IMR-90 (cell line): ENCODE measurements around the gene FAM43B. TPM values are rescaled to one million over a fixed set of nuclear protein-coding genes. Genes with fewer than 3 reads are reported as not detected.

Experiments used
- ATAC-seq: fragments of 200-7000 bp; cut with Tn5 transposase; 2 replicates; pipeline ENCODE4 v1.9.1; 2020; ENCODE audit warnings: low read depth, mild to moderate bottlenecking, moderate library complexity
- BruUV-seq: library from RNA; stranded (reverse); fragments of 400-500 nt; replicated peaks from 2 replicates; lab custom pipeline; 2021; lab: Mats Ljungman, UMichigan
- CTCF ChIA-PET: fragments of 300-600 bp; formaldehyde crosslinking; extraction: SDS; loops from one replicate; lab custom pipeline; 2021; ENCODE audit warnings: antibody characterized with exemption; lab: Yijun Ruan, JAX
- POLR2A ChIA-PET: fragments of 300-600 bp; sonication (Branson Sonifier 250); formaldehyde crosslinking; loops from one replicate; lab custom pipeline; 2022; ENCODE audit warnings: antibody characterized with exemption; ENCODE audit not compliant: unreplicated experiment; lab: Charles Lee
- DNase-seq: peaks from one replicate; pipeline ENCODE4 v3.0.0; 2013
- H2AFZ ChIP-seq: replicated peaks from 2 replicates; pipeline ENCODE3; 2013; ENCODE audit warnings: low read length, mild to moderate bottlenecking; ENCODE audit not compliant: poor library complexity
- H2AK5ac ChIP-seq: 2 replicates; pipeline ENCODE4 v1.6.1; 2013; ENCODE audit warnings: low read depth, low read length, inconsistent platforms
- H2AK9ac ChIP-seq: replicated peaks from 2 replicates; pipeline ENCODE3; 2013; ENCODE audit warnings: mild to moderate bottlenecking, low read depth, low read length, moderate library complexity; ENCODE audit not compliant: poor library complexity
- H2BK120ac ChIP-seq: 2 replicates; pipeline ENCODE4 v1.6.1; 2013; ENCODE audit warnings: low read depth, low read length, inconsistent platforms
- H2BK15ac ChIP-seq: 3 replicates; pipeline ENCODE4 v1.6.1; 2013; ENCODE audit warnings: low read depth, low read length, inconsistent platforms
- H2BK20ac ChIP-seq: 2 replicates; pipeline ENCODE4 v1.6.1; 2013; ENCODE audit warnings: low read depth, mild to moderate bottlenecking, inconsistent platforms, low read length, moderate library complexity
- H2BK5ac ChIP-seq: 2 replicates; pipeline ENCODE4 v1.6.1; 2013; ENCODE audit warnings: mild to moderate bottlenecking, low read depth, low read length, inconsistent platforms; ENCODE audit not compliant: poor library complexity, severe bottlenecking
- H3K14ac ChIP-seq: replicated peaks from 2 replicates; pipeline ENCODE4 v1.6.1; 2013; ENCODE audit warnings: low read depth, low read length, inconsistent platforms
- H3K18ac ChIP-seq: 2 replicates; pipeline ENCODE4 v1.6.1; 2013; ENCODE audit warnings: low read depth, low read length, control low read depth
- H3K23ac ChIP-seq: 2 replicates; pipeline ENCODE4 v1.6.1; 2013; ENCODE audit warnings: low read depth, low read length, inconsistent platforms
- H3K27ac ChIP-seq: 2 replicates; pipeline ENCODE4 v1.5.1; 2013; ENCODE audit warnings: mild to moderate bottlenecking, control low read depth, low read length; ENCODE audit not compliant: insufficient read depth
- H3K27me3 ChIP-seq: 2 replicates; pipeline ENCODE4 v1.6.1; 2013; ENCODE audit warnings: low read length; ENCODE audit not compliant: control insufficient read depth, insufficient read depth
- H3K36me3 ChIP-seq: 2 replicates; pipeline ENCODE4 v1.6.1; 2013; ENCODE audit warnings: low read length, mixed read lengths; ENCODE audit not compliant: control insufficient read depth, insufficient read depth
- H3K4ac ChIP-seq: 2 replicates; pipeline ENCODE4 v1.6.1; 2013; ENCODE audit warnings: low read depth, low read length, inconsistent platforms
- H3K4me1 ChIP-seq: 2 replicates; pipeline ENCODE4 v1.6.1; 2013; ENCODE audit warnings: low read length, mixed read lengths; ENCODE audit not compliant: control insufficient read depth, insufficient read depth
- H3K4me2 ChIP-seq: 2 replicates; pipeline ENCODE4 v1.6.1; 2013; ENCODE audit warnings: low read depth, mild to moderate bottlenecking, control low read depth, low read length, moderate library complexity
- H3K4me3 ChIP-seq: 2 replicates; pipeline ENCODE4 v1.5.1; 2013; ENCODE audit warnings: low read depth, mild to moderate bottlenecking, control low read depth, low read length, moderate library complexity; ENCODE audit not compliant: insufficient read depth
- H3K56ac ChIP-seq: 2 replicates; pipeline ENCODE4 v1.6.1; 2013; ENCODE audit warnings: low read length, inconsistent platforms; ENCODE audit not compliant: insufficient read depth; ENCODE audit errors: extremely low read depth
- H3K79me1 ChIP-seq, 2 experiments: 2 replicates each; pipeline ENCODE4 v1.6.1; 2013; ENCODE audit warnings: low read length in 2 of 2, inconsistent platforms in 1 of 2, low read depth in 1 of 2
- H3K9ac ChIP-seq: 2 replicates; pipeline ENCODE4 v1.6.1; 2013; ENCODE audit warnings: low read depth, low read length, control low read depth
- H3K9me1 ChIP-seq: 2 replicates; pipeline ENCODE4 v1.6.1; 2013; ENCODE audit warnings: low read length, inconsistent platforms; ENCODE audit not compliant: insufficient read depth
- H3K9me3 ChIP-seq: 2 replicates; pipeline ENCODE4 v1.6.1; 2013; ENCODE audit warnings: low read length; ENCODE audit not compliant: control insufficient read depth, insufficient read depth
- H4K20me1 ChIP-seq: 2 replicates; pipeline ENCODE4 v1.6.1; 2013; ENCODE audit warnings: low read length, inconsistent platforms; ENCODE audit not compliant: insufficient read depth
- H4K5ac ChIP-seq: 2 replicates; pipeline ENCODE4 v1.6.1; 2013; ENCODE audit warnings: mild to moderate bottlenecking, low read depth, low read length, control low read depth
- H4K8ac ChIP-seq, 2 experiments: 2 replicates each; pipeline ENCODE4 v1.6.1; 2013; ENCODE audit warnings: low read depth in 2 of 2, low read length in 2 of 2, control low read depth in 1 of 2, inconsistent platforms in 1 of 2
- H4K91ac ChIP-seq: 2 replicates; pipeline ENCODE4 v1.6.1; 2013; ENCODE audit warnings: low read depth, low read length, inconsistent platforms; ENCODE audit not compliant: insufficient read depth
- BHLHE40 ChIP-seq: fragments of 150-350 bp; IDR thresholded peaks from 2 replicates; pipeline ENCODE4 v1.6.1; 2016; ENCODE audit warnings: mild to moderate bottlenecking, low read depth, low read length
- CEBPB ChIP-seq: IDR thresholded peaks from 2 replicates; pipeline ENCODE4 v1.6.1; 2012; ENCODE audit warnings: low read depth, low read length, improper control_type of control experiment
- MAZ ChIP-seq: IDR thresholded peaks from 2 replicates; pipeline ENCODE4 v1.6.1; 2012; ENCODE audit warnings: low read depth, mild to moderate bottlenecking, low read length, improper control_type of control experiment, moderate library complexity, borderline replicate concordance
- POLR2A ChIP-seq: IDR thresholded peaks from 2 replicates; pipeline ENCODE4 v1.6.1; 2012; ENCODE audit warnings: mild to moderate bottlenecking, low read depth, low read length
- RAD21 ChIP-seq: IDR thresholded peaks from 2 replicates; pipeline ENCODE4 v1.6.1; 2012; ENCODE audit warnings: low read length, improper control_type of control experiment
- SMC3 ChIP-seq: fragments of 150-350 bp; IDR thresholded peaks from 2 replicates; pipeline ENCODE4 v1.6.1; 2016; ENCODE audit warnings: low read depth, mild to moderate bottlenecking, antibody characterized with exemption, low read length, moderate library complexity
- WGBS, 2 experiments: methylation state at CpG; one replicate each; pipeline versions ENCODE4 v1.1.5 to v1.1.7; 2013; ENCODE audit warnings: missing lambda C conversion rate in 2 of 2; ENCODE audit not compliant: insufficient read length in 1 of 2; ENCODE audit errors: extremely low coverage in 2 of 2; 5-methylcytosine and 5-hydroxymethylcytosine counted together
- dilution Hi-C: fragments of 300-500 bp; cut with HindIII; formaldehyde crosslinking; loops from one replicate; pipeline ENCODE4 v1.14.3; 2018; ENCODE audit warnings: low sequenced_read_pairs; ENCODE audit not compliant: unreplicated experiment
- in situ Hi-C: fragments of 300-500 bp; cut with MboI; formaldehyde crosslinking; loops from 3 replicates; pipeline ENCODE4 v1.14.3; 2019; ENCODE audit warnings: low sequenced_read_pairs, inconsistent platforms, mixed read lengths
- intact Hi-C: fragments of 100-400 bp; cut with micrococcal nuclease; formaldehyde crosslinking; loops from 2 replicates; pipeline ENCODE4 v1.10.0; 2022
- polyA plus RNA-seq, 3 experiments: library from polyadenylated mRNA; depleted of rRNA; stranded (reverse); fragments of >200 nt; gene quantifications; 2 replicates each; pipeline ENCODE4 v1.2.3, GENCODE V29; 2012; ENCODE audit warnings: low replicate concordance in 1 of 3
- total RNA-seq: library from RNA; depleted of rRNA; stranded (reverse); fragments of >200 nt; gene quantifications from 2 replicates; pipeline ENCODE4 v1.2.3, GENCODE V29; 2012
- TF ChIP-seq, protein P1 (sequence below): conservative IDR thresholded peaks from 2 replicates; pipeline ENCODE4 v1.5.1; 2012; ENCODE audit warnings: mild to moderate bottlenecking, low read depth, low read length, improper control_type of control experiment
- TF ChIP-seq, protein P2 (sequence below): fragments of 150-350 bp; IDR thresholded peaks from 2 replicates; pipeline ENCODE4 v1.6.1; 2016; ENCODE audit warnings: low read depth, mild to moderate bottlenecking, low read length, moderate library complexity, borderline replicate concordance

The FAM43B gene
- total and polyA plus RNA-seq, 2 of the 4 experiments (the other 2 are of a cell fraction), result 0.05 TPM; not detected in 1

DNA sequence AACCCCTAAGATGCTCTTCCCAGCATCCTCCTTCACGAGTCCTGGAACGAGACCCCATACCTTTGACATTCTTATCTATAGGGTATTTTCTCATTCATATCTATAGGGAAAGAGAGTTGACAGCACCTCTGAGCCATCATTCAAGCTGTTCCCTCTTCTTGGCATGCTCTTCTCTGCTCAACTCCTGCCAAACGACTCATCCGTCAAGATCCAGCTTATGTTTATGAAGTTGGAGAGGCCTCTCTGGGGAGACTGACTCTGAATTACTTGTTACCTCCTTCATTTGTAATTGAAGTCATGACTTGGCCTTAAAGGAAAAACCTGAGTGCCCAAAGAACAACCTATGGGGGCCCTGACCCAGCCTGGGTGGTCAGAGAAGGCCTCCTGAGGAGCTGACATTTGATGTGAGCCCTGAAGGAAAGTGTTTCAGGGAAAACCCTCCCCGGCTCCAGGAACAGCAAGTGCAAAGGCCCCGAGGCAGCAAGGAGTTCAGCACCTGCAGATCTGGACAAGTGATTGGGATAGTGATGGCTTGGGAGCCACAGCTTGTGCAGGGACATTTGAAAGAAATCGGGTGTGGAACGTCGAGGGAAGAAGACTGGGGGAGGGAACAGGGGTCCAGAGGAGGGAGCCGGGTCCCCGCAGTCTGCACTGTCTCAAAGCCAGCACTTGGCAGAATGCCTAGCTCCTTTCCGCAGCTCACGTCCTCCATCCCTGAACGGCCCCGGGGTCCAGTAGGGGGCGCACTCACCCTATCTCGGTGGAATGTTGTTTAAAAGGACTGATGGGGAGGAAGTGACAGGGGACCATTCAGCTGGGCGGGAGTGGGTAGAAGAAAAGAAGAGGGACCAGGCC, 22.5 kb downstream of the FAM43B start:
- no peaks in the 10 kb centered on the region for H3K79me1 ChIP-seq
- no peak overlapping the region for H3K4me2 ChIP-seq
- H4K8ac ChIP-seq, result peak overlapping the region in 1 of 2 experiments; percentile 79; a peak in 1 of 4 replicates
- TF ChIP-seq, protein P1, sequence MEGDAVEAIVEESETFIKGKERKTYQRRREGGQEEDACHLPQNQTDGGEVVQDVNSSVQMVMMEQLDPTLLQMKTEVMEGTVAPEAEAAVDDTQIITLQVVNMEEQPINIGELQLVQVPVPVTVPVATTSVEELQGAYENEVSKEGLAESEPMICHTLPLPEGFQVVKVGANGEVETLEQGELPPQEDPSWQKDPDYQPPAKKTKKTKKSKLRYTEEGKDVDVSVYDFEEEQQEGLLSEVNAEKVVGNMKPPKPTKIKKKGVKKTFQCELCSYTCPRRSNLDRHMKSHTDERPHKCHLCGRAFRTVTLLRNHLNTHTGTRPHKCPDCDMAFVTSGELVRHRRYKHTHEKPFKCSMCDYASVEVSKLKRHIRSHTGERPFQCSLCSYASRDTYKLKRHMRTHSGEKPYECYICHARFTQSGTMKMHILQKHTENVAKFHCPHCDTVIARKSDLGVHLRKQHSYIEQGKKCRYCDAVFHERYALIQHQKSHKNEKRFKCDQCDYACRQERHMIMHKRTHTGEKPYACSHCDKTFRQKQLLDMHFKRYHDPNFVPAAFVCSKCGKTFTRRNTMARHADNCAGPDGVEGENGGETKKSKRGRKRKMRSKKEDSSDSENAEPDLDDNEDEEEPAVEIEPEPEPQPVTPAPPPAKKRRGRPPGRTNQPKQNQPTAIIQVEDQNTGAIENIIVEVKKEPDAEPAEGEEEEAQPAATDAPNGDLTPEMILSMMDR, result peak; percentile 93
- TF ChIP-seq BHLHE40, result no peak
- peak; percentile 39; the same call in 1 of the 2 replicates for TF ChIP-seq MAZ
- TF ChIP-seq, protein P2, sequence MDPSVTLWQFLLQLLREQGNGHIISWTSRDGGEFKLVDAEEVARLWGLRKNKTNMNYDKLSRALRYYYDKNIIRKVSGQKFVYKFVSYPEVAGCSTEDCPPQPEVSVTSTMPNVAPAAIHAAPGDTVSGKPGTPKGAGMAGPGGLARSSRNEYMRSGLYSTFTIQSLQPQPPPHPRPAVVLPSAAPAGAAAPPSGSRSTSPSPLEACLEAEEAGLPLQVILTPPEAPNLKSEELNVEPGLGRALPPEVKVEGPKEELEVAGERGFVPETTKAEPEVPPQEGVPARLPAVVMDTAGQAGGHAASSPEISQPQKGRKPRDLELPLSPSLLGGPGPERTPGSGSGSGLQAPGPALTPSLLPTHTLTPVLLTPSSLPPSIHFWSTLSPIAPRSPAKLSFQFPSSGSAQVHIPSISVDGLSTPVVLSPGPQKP, result no peak
- peak; percentile 90 for TF ChIP-seq RAD21
- TF ChIP-seq SMC3, result peak; percentile 90
- no peak for TF ChIP-seq CEBPB
- TF ChIP-seq POLR2A, result no peak
- peaks cover 20% of the 10 kb centered on the region for H3K27me3 ChIP-seq
- H3K14ac ChIP-seq, result no peak overlapping the region
- H4K20me1 ChIP-seq, result no peaks in the 10 kb centered on the region
- H4K91ac ChIP-seq, result no peak overlapping the region
- peaks cover 5% of the 10 kb centered on the region; the same call in 1 of the 2 replicates for H3K9me1 ChIP-seq
- no peak overlapping the region for H3K56ac ChIP-seq
- no peak overlapping the region for H3K4me3 ChIP-seq
- H2BK15ac ChIP-seq, result no peak overlapping the region
- 83% methylated on average over 2 of the region's 18 CpGs; no CpG with 5 or more reads in 1 of the 2 experiments for WGBS, 2 experiments
- in situ Hi-C loops (loop anchor here (5.0 kb wide), 1 partner anchor 62 kb away; no protein-coding TSS in a partner anchor), intact Hi-C loops (loop anchor here (1.0 kb wide), 2 partner anchors 58 to 65 kb away; partner anchors contain the start of gene PINK1), dilution Hi-C loops (no loop called here)
- no peak overlapping the region for H2AK5ac ChIP-seq
- DNase-seq (peak; percentile 75), ATAC-seq (peak; percentile 91)
- ChIA-PET POLR2A (interaction anchor here (1.6 kb wide), 1 partner anchor 59 kb away, joined by 11 read pairs; no protein-coding TSS in a partner anchor), CTCF (interaction anchor here (0.6 to 1.6 kb wide), 15 partner anchors 9 to 118 kb away, joined by 3 to 25 read pairs (median 5); no protein-coding TSS in a partner anchor)
- H3K9me3 ChIP-seq, result peaks cover 8% of the 10 kb centered on the region
- H3K23ac ChIP-seq, result no peak overlapping the region
- peak overlapping the region; percentile 82 for H2AFZ ChIP-seq
- BruUV-seq, result no TSS peak
- no peak overlapping the region for H2BK5ac ChIP-seq
- H3K36me3 ChIP-seq, result no peaks in the 10 kb centered on the region
- no peak overlapping the region for H3K27ac ChIP-seq
- H3K4me1 ChIP-seq, result no peaks in the 10 kb centered on the region; the same call in 1 of the 2 replicates
- no peak overlapping the region for H3K9ac ChIP-seq
- peak overlapping the region; percentile 41; the same call in 1 of the 2 replicates for H3K4ac ChIP-seq
- H2BK20ac ChIP-seq, result no peak overlapping the region; the same call in 1 of the 2 replicates
- H2AK9ac ChIP-seq, result peak overlapping the region; percentile 60
- H4K5ac ChIP-seq, result no peak overlapping the region
- H2BK120ac ChIP-seq, result no peak overlapping the region
- no peak overlapping the region for H3K18ac ChIP-seq
